OCI-LY1 (cell line): Measurements from ENCODE around the gene MKRN2.

Experiments used
- H2AFZ ChIP-seq: fragments of 200-600 bp; sonication (generic), shearing (Covaris generic); 2 replicates; pipeline ENCODE4 v1.6.0; 2014; ENCODE audit warnings: antibody characterized with exemption, mild to moderate bottlenecking, low read length
- H3F3A ChIP-seq: fragments of 200-600 bp; sonication (generic), shearing (Covaris generic); 2 replicates; pipeline ENCODE4 v1.6.0; 2014; ENCODE audit warnings: mild to moderate bottlenecking, antibody characterized with exemption, low read length, moderate library complexity; ENCODE audit not compliant: insufficient read depth
- H3K27ac ChIP-seq: fragments of 200-600 bp; sonication (generic); 2 replicates; pipeline ENCODE4 v1.5.1; 2014; ENCODE audit warnings: low read length, mixed run types, mild to moderate bottlenecking, low read depth; ENCODE audit not compliant: poor library complexity, severe bottlenecking
- H3K27me3 ChIP-seq: fragments of 200-600 bp; sonication (generic); 2 replicates; pipeline ENCODE4 v1.6.0; 2014; ENCODE audit warnings: antibody characterized with exemption, mild to moderate bottlenecking, low read length, moderate library complexity; ENCODE audit not compliant: insufficient read depth
- H3K36me3 ChIP-seq: fragments of 200-600 bp; sonication (generic); 2 replicates; pipeline ENCODE4 v1.6.1; 2014; ENCODE audit warnings: mild to moderate bottlenecking, antibody characterized with exemption, low read length, moderate library complexity, mixed read lengths; ENCODE audit not compliant: insufficient read depth
- H3K4me1 ChIP-seq: fragments of 200-600 bp; sonication (generic); 2 replicates; pipeline ENCODE4 v1.5.1; 2014; ENCODE audit warnings: mild to moderate bottlenecking, low read length, moderate library complexity; ENCODE audit not compliant: insufficient read depth, severe bottlenecking
- H3K4me2 ChIP-seq: fragments of 200-600 bp; sonication (generic), shearing (Covaris generic); 2 replicates; pipeline ENCODE4 v1.6.1; 2014; ENCODE audit warnings: low read length
- H3K4me3 ChIP-seq: fragments of 200-600 bp; sonication (generic); 2 replicates; pipeline ENCODE4 v1.5.1; 2014; ENCODE audit warnings: low read length, low read depth, mild to moderate bottlenecking, mixed read lengths; ENCODE audit not compliant: poor library complexity, severe bottlenecking
- H3K79me2 ChIP-seq: fragments of 200-600 bp; shearing (Covaris generic); 2 replicates; pipeline ENCODE4 v1.6.1; 2016; ENCODE audit warnings: mixed run types, low read length, mixed read lengths; ENCODE audit not compliant: insufficient read depth
- H3K9ac ChIP-seq: fragments of 200-600 bp; sonication (generic), shearing (Covaris generic); 2 replicates; pipeline ENCODE4 v1.6.1; 2014; ENCODE audit warnings: mild to moderate bottlenecking, low read length, mixed read lengths
- H3K9me2 ChIP-seq: fragments of 200-600 bp; sonication (generic), shearing (Covaris generic); 2 replicates; pipeline ENCODE4 v1.6.1; 2014; ENCODE audit warnings: low read depth, mild to moderate bottlenecking, low read length, mixed read lengths
- H3K9me3 ChIP-seq: fragments of 200-600 bp; shearing (Covaris generic); 2 replicates; pipeline ENCODE4 v1.6.1; 2014; ENCODE audit warnings: low read length, mixed read lengths
- H4K20me1 ChIP-seq: fragments of 200-600 bp; sonication (generic), shearing (Covaris generic); 2 replicates; pipeline ENCODE4 v1.6.0; 2016; ENCODE audit warnings: mild to moderate bottlenecking, low read length; ENCODE audit not compliant: insufficient read depth
- EZH2 ChIP-seq: fragments of 200-600 bp; sonication (generic), shearing (Covaris generic); IDR thresholded peaks from 2 replicates; pipeline ENCODE4 v1.8.0; 2017; ENCODE audit warnings: borderline replicate concordance, mixed run types, mild to moderate bottlenecking, antibody characterized with exemption, low read length, moderate library complexity, mixed read lengths
- TF ChIP-seq, protein P1 (sequence below): fragments of 200-600 bp; sonication (generic), shearing (Covaris generic); IDR thresholded peaks from 2 replicates; pipeline ENCODE4 v1.5.1; 2017; ENCODE audit warnings: mild to moderate bottlenecking, antibody characterized with exemption, low read length, moderate library complexity, mixed read lengths

MKRN2 gene

DNA sequence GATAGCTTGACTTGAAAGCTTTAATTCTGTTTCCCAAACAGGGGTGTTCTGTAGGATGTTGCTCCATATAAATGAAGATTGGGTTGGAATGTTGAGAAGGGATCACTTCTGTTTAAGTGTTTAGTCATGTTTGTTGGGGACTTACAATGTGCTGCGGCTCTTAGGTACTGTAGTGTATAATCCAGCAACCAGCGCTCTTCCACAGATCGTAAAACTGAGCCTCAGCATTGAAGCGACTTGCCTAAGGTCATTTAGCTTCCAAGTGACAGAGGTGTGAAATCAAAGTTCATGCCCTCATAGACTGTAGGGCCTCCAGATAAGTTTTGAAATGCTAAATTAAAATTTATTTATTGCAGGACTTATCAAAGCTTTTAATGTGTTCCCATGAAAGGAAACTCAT is 1.8 kb downstream of the MKRN2 start:
- H3K9ac ChIP-seq = peak overlapping the region; percentile 82; the same call in 1 of the 2 replicates
- TF ChIP-seq EZH2 = no peak
- TF ChIP-seq, protein P1, sequence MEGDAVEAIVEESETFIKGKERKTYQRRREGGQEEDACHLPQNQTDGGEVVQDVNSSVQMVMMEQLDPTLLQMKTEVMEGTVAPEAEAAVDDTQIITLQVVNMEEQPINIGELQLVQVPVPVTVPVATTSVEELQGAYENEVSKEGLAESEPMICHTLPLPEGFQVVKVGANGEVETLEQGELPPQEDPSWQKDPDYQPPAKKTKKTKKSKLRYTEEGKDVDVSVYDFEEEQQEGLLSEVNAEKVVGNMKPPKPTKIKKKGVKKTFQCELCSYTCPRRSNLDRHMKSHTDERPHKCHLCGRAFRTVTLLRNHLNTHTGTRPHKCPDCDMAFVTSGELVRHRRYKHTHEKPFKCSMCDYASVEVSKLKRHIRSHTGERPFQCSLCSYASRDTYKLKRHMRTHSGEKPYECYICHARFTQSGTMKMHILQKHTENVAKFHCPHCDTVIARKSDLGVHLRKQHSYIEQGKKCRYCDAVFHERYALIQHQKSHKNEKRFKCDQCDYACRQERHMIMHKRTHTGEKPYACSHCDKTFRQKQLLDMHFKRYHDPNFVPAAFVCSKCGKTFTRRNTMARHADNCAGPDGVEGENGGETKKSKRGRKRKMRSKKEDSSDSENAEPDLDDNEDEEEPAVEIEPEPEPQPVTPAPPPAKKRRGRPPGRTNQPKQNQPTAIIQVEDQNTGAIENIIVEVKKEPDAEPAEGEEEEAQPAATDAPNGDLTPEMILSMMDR = no peak
- no peaks in the 10 kb centered on the region for H3K36me3 ChIP-seq
- H3K9me3 ChIP-seq = no peaks in the 10 kb centered on the region
- H3F3A ChIP-seq = no peaks in the 10 kb centered on the region
- H3K4me1 ChIP-seq = peaks cover 52% of the 10 kb centered on the region
- peaks cover 52% of the 10 kb centered on the region for H3K79me2 ChIP-seq
- no peak overlapping the region for H3K27ac ChIP-seq
- H3K9me2 ChIP-seq = no peaks in the 10 kb centered on the region
- peak overlapping the region; percentile 82 for H3K4me3 ChIP-seq
- H4K20me1 ChIP-seq = no peaks in the 10 kb centered on the region
- H3K27me3 ChIP-seq = no peaks in the 10 kb centered on the region
- peak overlapping the region; percentile 89 for H3K4me2 ChIP-seq
- no peak overlapping the region for H2AFZ ChIP-seq

DNA sequence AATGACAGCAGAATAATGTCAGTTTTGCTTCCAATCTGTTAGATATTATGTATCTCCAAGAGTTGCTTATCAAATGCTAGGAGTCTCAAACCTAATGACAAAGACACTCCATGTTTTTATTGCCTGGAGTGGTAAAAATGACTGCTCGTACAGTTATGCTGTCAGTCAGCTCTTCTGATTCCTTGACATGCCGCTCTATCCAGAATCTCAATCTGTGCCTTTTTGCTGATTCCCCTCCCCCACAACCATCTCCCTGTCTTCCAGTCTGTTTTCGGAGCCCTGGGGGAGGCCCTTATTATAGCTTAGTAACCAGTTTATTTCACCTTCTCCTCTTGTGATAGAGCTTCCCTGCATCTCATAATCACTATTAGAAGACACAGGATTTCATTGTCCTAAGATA is 2.6 kb downstream of the MKRN2 start:
- Histone ChIP-seq H3K9me3 (no peaks in the 10 kb centered on the region), H4K20me1 (no peaks in the 10 kb centered on the region), H3K4me3 (no peak overlapping the region), H3K9ac (no peak overlapping the region), H3F3A (no peaks in the 10 kb centered on the region), H3K36me3 (no peaks in the 10 kb centered on the region), H3K79me2 (peaks cover 57% of the 10 kb centered on the region), H3K27me3 (no peaks in the 10 kb centered on the region), H3K27ac (no peak overlapping the region), H3K4me1 (peaks cover 49% of the 10 kb centered on the region), H3K9me2 (no peaks in the 10 kb centered on the region), H2AFZ (no peak overlapping the region), H3K4me2 (peak overlapping the region; percentile 14; the same call in 1 of the 2 replicates)
- TF ChIP-seq, protein P1 = no peak
- no peak for TF ChIP-seq EZH2

DNA sequence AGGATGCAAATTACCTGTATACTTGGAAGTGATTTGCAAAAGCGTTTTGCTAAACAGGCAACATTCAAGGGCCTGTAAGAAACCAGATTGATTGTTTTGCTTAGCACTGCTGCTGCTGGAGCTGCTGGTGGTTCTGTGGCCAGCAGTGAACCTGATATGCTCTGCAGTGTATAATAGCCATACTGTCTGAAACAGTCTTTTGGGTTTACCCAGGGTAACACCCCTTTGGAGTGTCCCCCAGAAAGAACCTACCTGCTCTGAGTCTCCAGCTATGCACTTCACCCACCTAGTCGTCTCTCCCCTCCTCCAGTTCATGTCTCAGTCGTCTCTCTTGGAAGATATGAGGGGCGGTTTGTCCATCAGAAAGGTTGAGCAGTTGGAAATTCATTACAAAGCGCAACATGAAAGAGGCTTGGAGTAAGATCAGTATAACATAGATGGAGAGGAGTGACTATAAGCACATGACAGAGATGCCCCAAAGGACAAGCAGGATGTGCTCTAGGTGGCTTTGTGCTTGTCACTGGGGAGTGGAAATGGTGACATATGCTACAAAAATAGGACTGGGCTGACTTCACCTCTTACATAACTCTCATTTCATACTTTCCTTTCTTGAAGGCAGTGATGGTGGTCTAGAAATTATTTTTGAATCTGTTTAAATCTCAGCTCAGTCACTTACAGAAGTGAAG is 3.8 kb downstream of the MKRN2 start:
- Histone ChIP-seq H4K20me1 (no peaks in the 10 kb centered on the region), H3K36me3 (no peaks in the 10 kb centered on the region), H3K9ac (no peak overlapping the region), H3K27me3 (no peaks in the 10 kb centered on the region), H3K4me2 (peak overlapping the region; percentile 40; the same call in 1 of the 2 replicates), H3K9me2 (no peaks in the 10 kb centered on the region), H3K9me3 (no peaks in the 10 kb centered on the region), H3K4me1 (peaks cover 48% of the 10 kb centered on the region), H3K79me2 (peaks cover 68% of the 10 kb centered on the region), H3K4me3 (no peak overlapping the region), H3F3A (no peaks in the 10 kb centered on the region), H3K27ac (peak overlapping the region; percentile 31), H2AFZ (no peak overlapping the region)
- TF ChIP-seq, protein P1 = no peak
- TF ChIP-seq EZH2 = no peak
